GM19455 (cell line): ENCODE data around the gene GAK.
"Not testable (repeated sequence)": the region's sequence is repeated elsewhere in the genome, so short reads cannot be mapped to it uniquely, and the experiment has no call there.

ENCODE experiments used
- ATAC-seq: cut with Tn5 transposase; IDR thresholded peaks from one replicate; pipeline ENCODE4 v1.9.1; 2021; ENCODE audit not compliant: unreplicated experiment

GAK gene

DNA sequence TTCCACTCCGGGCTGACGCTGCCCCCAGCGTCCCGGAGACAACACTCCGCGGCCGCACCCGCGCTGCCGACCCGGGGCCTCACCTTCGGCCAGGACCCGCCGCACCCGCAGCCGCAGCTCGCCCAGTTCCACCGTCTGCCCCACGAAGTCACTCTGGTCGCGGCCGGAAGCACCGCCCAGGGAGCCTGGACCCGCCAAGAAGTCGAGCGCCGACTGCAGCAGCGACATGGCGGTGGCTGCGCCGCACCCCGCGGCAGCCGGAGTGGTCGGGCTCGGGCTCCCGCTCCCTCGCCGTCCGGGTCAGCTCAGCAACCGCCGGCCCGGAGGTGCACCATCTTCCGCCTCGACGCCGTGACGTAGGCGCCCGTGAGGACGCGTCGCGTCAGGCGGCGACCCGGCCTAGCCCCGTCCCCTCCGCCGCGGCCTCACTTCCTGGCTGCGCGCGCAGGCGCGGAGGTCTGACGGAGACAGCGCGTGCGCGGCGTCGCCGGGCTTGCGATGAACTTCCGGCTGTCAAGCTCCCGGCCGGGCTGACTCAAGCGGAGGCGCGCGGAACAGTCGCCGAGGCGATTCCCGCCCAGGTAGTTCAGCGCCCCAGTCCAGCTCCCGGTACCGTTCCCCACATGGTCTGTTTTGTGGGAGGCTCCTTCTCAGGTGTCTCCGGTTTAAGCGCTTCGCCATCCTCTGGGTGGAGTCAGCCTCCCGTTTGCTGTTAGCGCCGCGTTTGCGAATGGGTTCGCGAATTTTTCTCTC, at the start of gene GAK, which contains the start of gene TMEM175:
GAK (minus strand) TSS at position 357 of the 753 bp plus-strand sequence; CDS start at position 228, 129 bp downstream.
TMEM175 (plus strand) TSS at position 501 of the 753 bp plus-strand sequence. CDS start 15,280 bp downstream, outside the sequence.
- ATAC-seq = peak; percentile 90

- no peak for ATAC-seq
These were observed 47.0 kb upstream of the GAK start for GRCh38 chr4:978957-979701.

DNA sequence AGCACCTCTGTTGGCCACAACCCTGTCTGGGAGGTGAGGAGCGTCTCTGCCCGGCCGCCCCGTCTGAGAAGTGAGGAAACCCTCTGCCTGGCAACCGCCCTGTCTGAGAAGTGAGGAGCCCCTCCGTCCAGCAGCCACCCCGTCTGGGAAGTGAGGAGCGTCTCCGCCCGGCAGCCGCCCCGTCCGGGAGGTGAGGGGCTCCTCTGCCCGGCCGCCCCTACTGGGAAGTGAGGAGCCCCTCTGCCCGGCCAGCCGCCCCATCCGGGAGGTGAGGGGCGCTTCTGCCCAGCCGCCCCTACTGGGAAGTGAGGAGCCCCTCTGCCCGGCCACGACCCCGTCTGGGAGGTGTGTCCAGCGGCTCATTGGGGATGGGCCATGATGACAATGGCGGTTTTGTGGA, 43.9 kb upstream of the GAK start:
- ATAC-seq = not testable (repeated sequence)

DNA sequence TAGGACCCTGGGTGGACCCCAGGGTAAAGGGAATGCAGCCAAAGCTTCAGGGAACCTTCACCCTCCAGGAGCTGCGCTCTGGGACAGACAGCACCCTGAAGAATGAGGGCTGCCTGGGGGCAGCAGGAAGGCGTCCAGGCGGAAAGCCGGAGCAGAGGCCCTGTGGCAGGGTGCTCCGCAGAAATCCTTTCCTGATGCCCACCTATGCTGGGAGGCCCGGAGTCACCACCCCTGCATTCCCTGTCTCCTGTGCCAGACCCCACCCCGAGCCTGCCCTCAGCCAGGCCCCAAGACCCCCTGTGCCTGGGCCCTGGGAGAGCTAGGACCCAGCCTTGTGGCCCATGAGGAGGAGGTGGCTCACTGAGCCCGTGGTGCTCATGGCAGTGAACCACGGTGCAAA, 42.6 kb upstream of the GAK start:
- no peak for ATAC-seq

- ATAC-seq = peak; percentile 62
These were observed 41.6 kb upstream of the GAK start, which contains the start of gene DGKQ for GRCh38 chr4:973431-974397. Gene DGKQ, minus strand, starts transcription at chr4:973569. Its CDS starts 87 bp downstream, at chr4:973482.

GRCh38 chr4:972651-973424, 40.7 kb upstream of the GAK start:
- ATAC-seq = peak; percentile 44

GRCh38 chr4:971666-972500, 39.8 kb upstream of the GAK start:
- no peak for ATAC-seq

DNA sequence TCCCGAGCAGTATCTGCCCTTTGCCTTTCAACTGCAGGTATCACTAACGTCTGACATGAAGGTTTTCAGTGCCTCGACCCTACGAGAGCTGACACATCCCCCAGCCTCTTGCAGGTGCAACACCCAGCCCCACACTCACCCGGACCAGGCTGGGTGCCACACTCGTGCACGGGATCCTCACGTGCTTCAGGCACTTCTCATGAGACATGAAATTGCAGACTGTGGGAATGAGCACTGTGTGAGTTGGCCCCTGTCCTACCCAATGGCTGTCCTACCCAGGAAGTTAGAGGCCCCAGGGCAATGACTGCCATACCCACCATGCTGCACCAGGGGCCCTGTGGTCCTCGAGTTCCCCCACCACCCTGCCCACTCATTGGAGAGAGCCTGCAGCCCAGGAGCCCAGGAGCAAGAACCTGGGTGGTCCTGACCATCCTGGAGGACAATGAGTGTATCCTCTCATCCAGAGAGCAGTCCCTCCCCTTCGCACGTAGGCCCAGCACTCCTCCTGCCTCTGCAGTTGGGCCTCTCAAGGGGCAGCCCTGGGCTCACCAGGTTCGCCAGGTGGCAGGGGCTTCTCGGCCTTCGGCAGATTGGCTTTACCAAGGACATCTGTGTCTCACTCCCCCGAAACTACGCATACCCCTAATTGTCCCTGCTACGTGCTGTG, 38.9 kb upstream of the GAK start:
- no peak for ATAC-seq

DNA sequence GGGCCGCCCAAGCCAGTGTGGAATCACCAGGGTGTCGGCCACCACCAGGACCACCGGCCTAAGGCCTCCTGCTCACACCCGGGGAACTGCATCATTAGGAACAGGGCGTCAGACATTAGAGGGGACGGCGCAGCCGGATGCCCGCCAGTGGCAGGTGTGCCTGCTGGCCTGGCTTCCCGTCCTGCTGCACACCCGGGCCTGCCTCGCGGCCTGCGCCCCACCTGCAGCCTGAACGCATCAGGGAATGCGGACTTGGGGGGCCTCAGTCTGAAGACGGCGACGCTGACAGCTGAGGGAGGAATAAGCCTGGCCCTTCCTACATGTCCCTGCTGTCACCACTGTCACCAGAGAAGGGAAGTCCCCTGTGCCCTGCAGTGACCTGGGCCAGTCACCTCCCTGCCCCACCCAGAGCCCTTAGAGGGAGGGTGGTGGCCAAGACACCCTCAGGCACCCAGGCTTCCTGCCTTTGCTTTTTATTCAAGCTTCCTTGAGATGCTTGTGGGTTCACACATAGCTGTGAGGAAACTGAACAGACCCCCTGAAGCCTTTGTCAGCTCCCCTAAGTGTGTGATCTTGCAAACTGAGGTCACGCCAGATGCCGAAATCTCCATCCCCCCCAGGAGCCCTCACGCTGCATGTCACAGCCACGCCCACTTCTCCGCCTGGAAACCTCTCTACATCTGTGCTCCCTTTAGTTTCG, 38.1 kb upstream of the GAK start:
- ATAC-seq = no peak

- no peak for ATAC-seq
These were observed 36.7 kb upstream of the GAK start for GRCh38 chr4:968621-969394.

DNA sequence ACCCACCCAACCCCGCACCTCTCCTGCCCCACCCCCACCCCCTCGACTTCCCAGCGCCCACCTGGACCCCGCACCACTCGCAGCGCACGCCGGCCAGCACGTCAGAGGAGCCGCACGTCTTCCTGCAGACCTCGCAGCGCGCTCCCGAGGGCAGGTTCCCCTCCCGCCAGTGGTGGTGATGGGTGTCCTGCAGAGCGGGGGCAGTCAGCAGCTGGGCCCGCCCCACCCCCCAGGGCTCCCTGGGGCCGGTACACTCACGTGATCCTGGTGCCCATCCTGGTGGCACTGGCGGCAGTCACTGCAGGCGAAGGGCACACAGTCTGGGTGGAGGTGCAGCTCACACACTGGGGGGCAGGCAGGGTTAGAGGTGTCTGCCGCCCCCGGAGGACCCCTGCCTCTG, 36.1 kb upstream of the GAK start:
- no peak for ATAC-seq

DNA sequence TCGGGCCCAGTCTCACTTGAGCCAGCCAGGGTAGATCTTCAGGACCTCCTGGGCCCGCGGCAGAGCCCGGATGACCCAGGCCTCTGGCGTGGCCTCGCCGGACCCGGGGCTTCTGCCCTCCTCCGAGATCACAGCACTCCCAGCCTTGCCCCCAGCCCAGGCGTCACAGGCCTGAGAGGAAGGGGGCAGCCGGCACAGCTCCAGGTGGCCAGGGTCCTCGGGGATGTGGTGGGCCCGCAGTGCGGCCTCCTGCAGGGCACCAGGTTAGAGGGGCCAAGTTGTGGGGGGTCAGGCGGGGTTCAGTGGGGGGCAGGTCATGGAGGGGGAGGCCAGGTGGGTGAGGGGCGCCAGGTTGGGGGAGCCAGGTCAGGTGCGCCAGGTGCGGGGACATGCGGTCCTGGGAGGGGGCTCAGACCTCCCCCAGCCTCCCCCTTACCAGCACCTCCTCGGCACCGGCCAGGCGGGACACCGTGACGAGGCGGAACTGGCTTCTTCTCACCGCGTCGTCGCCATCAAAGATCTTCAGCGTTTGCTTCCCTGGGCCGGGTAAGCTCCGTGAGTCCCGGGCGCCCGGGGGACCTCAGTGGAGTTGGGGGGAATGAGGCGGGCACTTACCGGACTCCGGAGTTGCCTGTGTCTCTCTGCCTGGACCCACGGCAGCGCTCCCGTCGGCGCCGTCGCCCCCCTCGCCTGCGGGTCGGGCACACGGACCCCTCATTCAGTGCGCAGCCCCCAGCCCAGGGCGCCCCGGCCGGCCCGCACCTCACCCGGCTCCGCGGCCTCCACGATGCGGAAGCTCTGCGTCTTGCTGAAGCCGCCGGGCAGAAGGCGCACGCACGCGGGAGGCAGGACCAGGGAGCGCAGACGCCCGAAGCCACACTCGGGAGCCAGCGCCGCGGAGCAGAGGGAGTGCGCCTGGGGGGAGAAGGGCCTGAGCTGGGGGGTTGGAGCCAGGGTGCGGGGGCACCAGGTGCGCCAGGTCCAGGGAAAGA, 35.3 kb upstream of the GAK start:
- no peak for ATAC-seq

DNA sequence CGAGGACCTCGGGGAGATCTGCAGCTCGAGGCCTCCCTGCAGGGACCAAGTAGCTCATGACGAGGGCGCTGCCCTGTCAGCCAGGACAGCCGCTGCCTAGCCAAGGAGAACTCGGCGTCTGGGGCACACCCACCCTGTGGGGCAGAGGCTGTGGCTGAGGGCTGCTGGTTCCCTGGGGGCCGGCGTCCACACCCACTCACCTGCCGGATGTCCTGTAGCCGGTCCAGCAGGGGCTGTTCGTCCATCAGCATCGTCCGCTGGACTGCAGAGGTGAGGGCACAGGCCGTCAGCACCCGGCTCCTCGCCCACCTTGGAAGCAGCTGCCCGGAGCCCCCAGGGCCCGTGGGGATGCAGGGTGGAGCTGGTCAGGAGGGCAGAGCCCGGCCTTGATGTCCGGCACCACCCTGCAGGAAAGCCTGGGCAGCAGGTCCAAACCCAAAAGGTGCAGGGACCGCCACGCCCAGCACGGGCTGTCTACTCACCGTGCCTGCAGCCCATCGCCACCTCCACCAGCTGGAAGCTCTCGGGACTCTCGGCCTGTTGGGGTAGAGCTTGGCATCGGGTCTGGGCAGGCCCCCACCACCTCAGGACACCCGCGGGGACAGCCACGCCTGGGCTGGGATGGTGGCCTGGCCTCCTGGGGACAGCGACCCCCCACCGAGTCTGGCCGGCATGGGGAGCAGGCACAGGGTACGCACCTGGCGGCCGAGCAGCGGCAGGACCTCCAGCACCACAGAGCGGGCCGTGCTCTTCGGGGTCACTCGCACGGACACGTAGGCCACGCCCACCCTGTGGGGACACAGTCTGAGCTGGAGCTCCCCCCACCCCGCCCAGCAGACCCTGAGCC, 34.4 kb upstream of the GAK start:
- ATAC-seq = no peak

DNA sequence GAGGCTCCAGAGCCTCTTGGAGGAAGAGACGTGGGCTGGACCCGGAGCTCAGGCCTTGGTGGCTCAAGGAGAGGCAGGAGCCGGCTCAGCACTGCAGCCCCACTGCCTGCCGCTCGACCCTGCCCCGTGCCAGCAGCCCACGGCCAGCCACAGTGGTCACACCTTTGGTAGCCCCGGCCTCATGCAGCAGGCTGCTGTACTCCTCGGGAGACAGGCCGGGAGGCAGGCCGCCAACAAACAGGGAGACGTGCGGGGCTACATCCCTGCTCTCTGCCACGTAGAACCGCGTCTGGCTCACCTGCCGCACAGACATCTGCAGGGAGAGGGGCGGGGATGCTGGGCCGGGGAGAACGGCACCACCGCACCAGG, 33.6 kb upstream of the GAK start:
- ATAC-seq = no peak

- ATAC-seq = no peak
These were observed 33.1 kb upstream of the GAK start for GRCh38 chr4:965048-965765.
